Neuron (in vitro differentiated cells): Measurements from ENCODE around the gene AKNA.
"Not testable (repeated sequence)": the region's sequence is repeated elsewhere in the genome, so short reads cannot be mapped to it uniquely, and the experiment has no call there.

Experiments
- H2AFZ ChIP-seq: one replicate; pipeline ENCODE4 v1.6.1; 2013; ENCODE audit warnings: low read depth, mild to moderate bottlenecking, inconsistent platforms, low read length, moderate library complexity
- H3K27me3 ChIP-seq: one replicate; pipeline ENCODE4 v1.6.1; 2013; ENCODE audit warnings: low read length; ENCODE audit not compliant: insufficient read depth
- H3K36me3 ChIP-seq: one replicate; pipeline ENCODE4 v1.6.1; 2013; ENCODE audit warnings: low read length; ENCODE audit not compliant: insufficient read depth
- H3K4me1 ChIP-seq: one replicate; pipeline ENCODE4 v1.6.1; 2013; ENCODE audit warnings: low read length; ENCODE audit not compliant: insufficient read depth
- H3K4me3 ChIP-seq: 2 replicates; pipeline ENCODE4 v1.5.1; 2013; ENCODE audit warnings: mild to moderate bottlenecking, low read length, moderate library complexity
- H3K9me3 ChIP-seq: one replicate; pipeline ENCODE4 v1.6.1; 2013; ENCODE audit warnings: low read length

Gene AKNA

GRCh38 chr9:114328357-114328820, 59.4 kb downstream of the AKNA start:
- H3K27me3 ChIP-seq, H3K9me3 ChIP-seq, H2AFZ ChIP-seq, H3K4me1 ChIP-seq, H3K4me3 ChIP-seq, H3K36me3 ChIP-seq: not testable (repeated sequence)

GRCh38 chr9:114327749-114328148, 60.0 kb downstream of the AKNA start:
- no peak overlapping the region for H3K4me3 ChIP-seq
- H3K4me1 ChIP-seq, result no peaks in the 10 kb centered on the region
- H3K9me3 ChIP-seq, result no peaks in the 10 kb centered on the region
- peaks cover 7% of the 10 kb centered on the region for H3K27me3 ChIP-seq
- H2AFZ ChIP-seq, result no peak overlapping the region
- H3K36me3 ChIP-seq, result no peaks in the 10 kb centered on the region

- not testable (repeated sequence) for H3K4me3 ChIP-seq, H3K9me3 ChIP-seq, H3K36me3 ChIP-seq, H3K4me1 ChIP-seq, H3K27me3 ChIP-seq, H2AFZ ChIP-seq
Measured at GRCh38 chr9:114325684-114326254, 62.0 kb downstream of the AKNA start.

GRCh38 chr9:114324965-114325364, 62.8 kb downstream of the AKNA start:
- H3K27me3 ChIP-seq, H3K36me3 ChIP-seq, H3K4me1 ChIP-seq, H3K9me3 ChIP-seq, H2AFZ ChIP-seq, H3K4me3 ChIP-seq: not testable (repeated sequence)

GRCh38 chr9:114324492-114324891, 63.3 kb downstream of the AKNA start:
- H3K9me3 ChIP-seq, result no peaks in the 10 kb centered on the region
- H3K27me3 ChIP-seq, result peaks cover 7% of the 10 kb centered on the region
- H3K36me3 ChIP-seq, result no peaks in the 10 kb centered on the region
- H3K4me1 ChIP-seq, result no peaks in the 10 kb centered on the region
- H3K4me3 ChIP-seq, result no peak overlapping the region
- no peak overlapping the region for H2AFZ ChIP-seq

- H3K4me3 ChIP-seq, H3K36me3 ChIP-seq, H3K9me3 ChIP-seq, H2AFZ ChIP-seq, H3K27me3 ChIP-seq, H3K4me1 ChIP-seq: not testable (repeated sequence)
Measured at GRCh38 chr9:114323849-114324248, 63.9 kb downstream of the AKNA start.

- H3K27me3 ChIP-seq, H3K9me3 ChIP-seq, H3K4me3 ChIP-seq, H3K36me3 ChIP-seq, H2AFZ ChIP-seq, H3K4me1 ChIP-seq: not testable (repeated sequence)
Measured at GRCh38 chr9:114322831-114323531, 64.8 kb downstream of the AKNA start, which contains the start of gene ORM1. TSS of gene ORM1 (plus strand) at chr9:114323098. CDS start at chr9:114323134, 36 bp downstream.

- not testable (repeated sequence) for H2AFZ ChIP-seq, H3K27me3 ChIP-seq, H3K4me1 ChIP-seq, H3K4me3 ChIP-seq, H3K9me3 ChIP-seq, H3K36me3 ChIP-seq
Measured at GRCh38 chr9:114322160-114322818, 65.5 kb downstream of the AKNA start.

- Histone ChIP-seq H3K9me3 (no peaks in the 10 kb centered on the region), H3K27me3 (peaks cover 5% of the 10 kb centered on the region), H3K4me3 (no peak overlapping the region), H3K36me3 (no peaks in the 10 kb centered on the region), H3K4me1 (no peaks in the 10 kb centered on the region), H2AFZ (no peak overlapping the region)
Measured at GRCh38 chr9:114321759-114322158, 66.0 kb downstream of the AKNA start.

GRCh38 chr9:114320710-114321109, 67.1 kb downstream of the AKNA start:
- H3K4me3 ChIP-seq, H3K36me3 ChIP-seq, H3K9me3 ChIP-seq, H2AFZ ChIP-seq, H3K27me3 ChIP-seq, H3K4me1 ChIP-seq: not testable (repeated sequence)

GRCh38 chr9:114319147-114319546, 68.6 kb downstream of the AKNA start:
- Histone ChIP-seq H3K4me1 (no peaks in the 10 kb centered on the region), H3K27me3 (no peaks in the 10 kb centered on the region), H3K4me3 (no peak overlapping the region), H2AFZ (no peak overlapping the region), H3K9me3 (no peaks in the 10 kb centered on the region), H3K36me3 (no peaks in the 10 kb centered on the region)

- H2AFZ ChIP-seq, result no peak overlapping the region
- no peaks in the 10 kb centered on the region for H3K36me3 ChIP-seq
- H3K27me3 ChIP-seq, result no peaks in the 10 kb centered on the region
- no peak overlapping the region for H3K4me3 ChIP-seq
- no peaks in the 10 kb centered on the region for H3K9me3 ChIP-seq
- no peaks in the 10 kb centered on the region for H3K4me1 ChIP-seq
Measured at GRCh38 chr9:114318416-114318815, 69.4 kb downstream of the AKNA start.

- no peak overlapping the region for H3K4me3 ChIP-seq
- H3K36me3 ChIP-seq, result no peaks in the 10 kb centered on the region
- no peaks in the 10 kb centered on the region for H3K27me3 ChIP-seq
- no peaks in the 10 kb centered on the region for H3K4me1 ChIP-seq
- H2AFZ ChIP-seq, result no peak overlapping the region
- no peaks in the 10 kb centered on the region for H3K9me3 ChIP-seq
Measured at GRCh38 chr9:114317665-114318357, 70.0 kb downstream of the AKNA start.
